Activated CD4-positive, alpha-beta T cell treated with anti-CD3 and anti-CD28 coated beads, Interleukin-2, amount 50 U/mL, for 48 hours (primary cell): ENCODE results near the gene LPAR4.
"Not testable (repeated sequence)": the region's sequence is repeated elsewhere in the genome, so short reads cannot be mapped to it uniquely, and the experiment has no call there.

ENCODE experiments used
- DNase-seq, 2 experiments: peaks; one replicate each; pipeline ENCODE4 v3.0.0-alpha.2; 2020

Gene LPAR4

DNA sequence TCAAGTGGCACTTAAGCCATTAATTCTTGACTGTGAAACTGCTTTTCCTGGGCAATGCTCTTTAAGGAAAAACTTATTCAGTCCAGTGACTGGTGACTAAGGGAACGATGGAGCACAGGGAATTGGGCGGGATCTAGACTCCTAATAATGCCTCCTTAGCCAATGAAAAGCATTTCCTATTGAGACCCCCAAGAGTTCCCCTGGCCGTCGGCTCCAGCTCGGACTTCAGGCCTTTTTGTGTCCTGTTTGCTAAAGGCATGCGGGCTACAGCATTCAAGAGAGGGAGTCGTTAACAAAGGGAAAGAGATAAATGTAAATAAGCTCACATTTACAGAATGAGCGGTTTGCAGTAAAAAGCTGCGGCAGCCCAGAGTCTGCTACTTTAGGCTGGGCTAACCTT lies at the start of gene LPAR4:
Gene LPAR4, plus strand, starts transcription at position 232 of the 400 bp plus-strand sequence. CDS start 7,150 bp downstream, outside the sequence.
- no peak for DNase-seq

- DNase-seq, result no peak
Observed at GRCh38 chrX:78706071-78706470, 41.4 kb upstream of the LPAR4 start.

DNA sequence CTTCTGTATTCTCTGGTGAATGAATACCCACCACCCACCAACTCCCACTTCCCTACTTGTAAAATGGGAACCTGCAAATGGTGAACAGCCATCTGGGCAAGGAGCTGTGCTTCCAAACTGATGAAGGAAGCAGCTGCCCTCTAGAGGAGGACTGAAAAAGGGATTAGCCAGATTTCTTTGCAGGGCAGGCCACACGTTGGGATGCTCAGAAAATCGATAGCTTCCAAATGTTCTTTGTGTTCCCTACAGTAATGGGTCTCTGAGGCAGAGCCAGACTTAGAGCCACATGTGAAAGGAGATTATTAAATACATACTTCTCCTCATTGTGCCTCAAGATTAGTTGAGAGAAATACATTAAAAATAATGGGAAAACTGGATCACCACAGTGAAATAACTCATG lies 39.3 kb upstream of the LPAR4 start:
- no peak for DNase-seq

GRCh38 chrX:78708816-78709215 lies 38.7 kb upstream of the LPAR4 start:
- DNase-seq, result no peak

DNA sequence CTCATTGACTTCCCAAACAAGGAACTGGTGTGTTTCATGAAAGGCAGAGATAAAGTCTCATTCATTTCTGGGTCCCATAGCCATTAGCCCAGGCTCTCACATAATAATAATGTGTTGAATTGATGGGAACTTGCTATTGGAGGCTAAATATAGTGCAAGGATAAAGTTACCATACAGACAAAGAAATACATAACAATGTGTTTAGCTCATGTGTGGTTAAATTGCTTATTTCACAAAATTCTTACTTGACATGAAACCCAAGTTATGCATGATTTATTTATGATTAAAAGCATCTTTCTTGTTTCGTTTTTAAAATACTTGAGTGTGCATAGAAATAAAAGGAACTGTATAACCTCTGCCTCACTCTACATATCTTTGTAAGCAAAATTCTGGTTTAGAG lies 37.3 kb upstream of the LPAR4 start:
- no peak for DNase-seq

DNA sequence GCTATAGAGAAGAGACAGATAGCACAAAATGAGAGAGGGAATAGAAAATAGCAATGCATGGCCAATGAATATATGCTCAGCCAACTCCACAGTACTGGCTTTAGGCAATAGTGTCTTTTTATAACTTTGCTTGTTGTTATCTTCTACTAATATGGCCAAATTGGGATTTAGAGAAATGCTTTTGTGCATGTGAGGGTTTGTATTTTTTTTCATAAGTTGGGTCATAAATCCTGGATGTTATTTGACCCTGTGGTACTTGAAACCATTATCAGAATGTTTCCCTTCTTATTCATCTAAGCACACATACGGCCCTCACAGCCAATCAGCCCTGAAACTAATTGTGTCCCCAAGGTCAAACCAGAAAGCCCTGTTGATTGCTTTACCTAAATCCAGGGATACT lies 35.2 kb upstream of the LPAR4 start:
- DNase-seq, result no peak

DNA sequence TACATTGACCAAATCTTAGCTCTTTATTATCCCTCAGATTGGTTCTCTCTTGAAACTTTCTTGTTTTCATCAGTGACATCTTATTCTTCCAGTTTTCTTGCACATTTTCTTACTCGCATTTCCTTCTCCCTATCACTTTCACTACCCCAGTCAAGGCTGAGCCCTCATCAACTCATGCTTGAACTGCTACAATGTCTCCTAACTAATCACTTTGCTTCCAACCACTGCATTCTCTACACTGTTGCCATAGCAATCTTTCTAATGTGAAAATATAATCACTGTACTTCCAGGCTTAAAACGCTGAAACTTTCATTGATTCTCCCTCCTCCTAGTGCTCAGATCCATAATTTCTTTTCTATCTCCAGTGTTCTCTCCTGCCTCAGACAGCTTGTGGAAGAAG lies 22.2 kb upstream of the LPAR4 start:
- no peak for DNase-seq

DNA sequence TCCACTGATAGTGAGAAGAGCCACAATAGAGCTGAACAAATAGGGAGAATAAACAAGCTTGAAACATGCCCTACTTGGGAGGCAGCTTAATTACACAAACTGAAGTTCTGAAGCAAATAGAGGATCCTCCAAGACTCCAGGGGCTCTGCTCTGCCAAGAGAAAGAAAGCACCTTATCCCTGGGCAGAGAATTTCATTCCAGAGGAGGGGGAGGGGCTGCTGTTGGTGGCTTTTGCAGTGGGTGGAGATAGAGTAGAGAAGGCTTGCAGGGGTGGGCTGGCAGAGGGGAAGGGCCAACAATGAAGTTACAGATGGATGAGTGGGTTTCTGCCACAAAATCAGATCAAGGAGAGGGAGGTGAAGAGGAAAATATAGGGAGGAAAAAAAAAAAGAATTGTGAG lies 1.0 kb upstream of the LPAR4 start:
- DNase-seq, result no peak

GRCh38 chrX:78747971-78748370 lies 451 bp downstream of the LPAR4 start:
- no peak for DNase-seq

- DNase-seq, result no peak
Observed at GRCh38 chrX:78748846-78749245, 1.3 kb downstream of the LPAR4 start.

DNA sequence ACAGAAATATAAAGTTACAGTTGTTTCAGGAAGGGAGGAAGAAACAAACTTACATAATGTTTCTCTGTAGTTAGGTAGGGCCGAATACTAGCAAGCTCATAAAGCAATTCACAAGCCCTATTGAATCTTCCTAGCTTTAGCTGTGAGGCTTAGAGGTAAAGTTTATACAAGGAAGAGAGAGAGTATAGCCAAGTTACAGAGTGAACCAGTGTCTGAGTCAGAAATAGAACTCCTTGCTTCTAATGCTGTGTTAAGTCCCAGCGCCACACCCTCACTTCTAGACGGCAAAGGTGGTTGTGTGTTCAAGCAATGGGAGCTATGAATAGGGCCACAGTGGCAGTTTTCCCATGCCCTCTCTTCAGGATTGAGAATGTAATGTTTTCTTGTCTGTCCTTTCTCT lies 6.1 kb downstream of the LPAR4 start:
- no peak for DNase-seq

DNA sequence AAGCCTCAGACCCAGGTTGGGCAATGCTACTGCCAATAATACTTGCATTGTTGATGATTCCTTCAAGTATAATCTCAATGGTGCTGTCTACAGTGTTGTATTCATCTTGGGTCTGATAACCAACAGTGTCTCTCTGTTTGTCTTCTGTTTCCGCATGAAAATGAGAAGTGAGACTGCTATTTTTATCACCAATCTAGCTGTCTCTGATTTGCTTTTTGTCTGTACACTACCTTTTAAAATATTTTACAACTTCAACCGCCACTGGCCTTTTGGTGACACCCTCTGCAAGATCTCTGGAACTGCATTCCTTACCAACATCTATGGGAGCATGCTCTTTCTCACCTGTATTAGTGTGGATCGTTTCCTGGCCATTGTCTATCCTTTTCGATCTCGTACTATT lies 7.4 kb downstream of the LPAR4 start:
- DNase-seq, result no peak

- no peak for DNase-seq
Observed at GRCh38 chrX:78759081-78759480, 11.6 kb downstream of the LPAR4 start.

DNA sequence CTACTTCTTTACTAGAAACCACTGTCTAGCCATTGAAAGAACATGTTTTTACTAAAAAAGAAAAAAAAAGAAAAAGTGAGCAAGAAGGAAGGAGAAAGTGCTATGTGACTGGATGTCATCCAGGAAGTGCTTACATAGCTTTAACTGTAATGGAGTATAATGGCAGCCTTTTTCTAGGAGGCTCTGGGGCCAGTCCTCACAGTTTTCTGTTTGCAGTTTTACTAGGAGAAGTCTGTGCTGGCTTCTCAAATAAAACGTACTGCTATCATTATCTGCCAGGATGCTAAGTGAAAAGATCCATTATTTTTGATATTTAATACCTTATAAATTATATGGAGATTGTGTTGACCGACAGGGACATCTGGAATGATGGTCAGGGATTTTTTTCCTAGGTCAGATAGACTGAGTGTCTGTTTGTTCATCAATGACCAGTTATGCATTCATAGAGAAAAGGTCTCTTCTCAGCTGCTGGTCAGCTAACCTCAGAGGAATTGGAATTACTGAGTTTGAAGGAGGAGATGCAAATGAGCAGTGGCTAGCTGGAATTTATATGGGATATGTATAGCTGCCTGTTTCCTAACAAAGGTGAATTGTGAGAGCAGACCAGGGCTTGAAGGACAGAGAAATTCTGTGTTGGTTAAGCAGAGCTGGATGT lies 21.7 kb downstream of the LPAR4 start:
- DNase-seq, result no peak

DNA sequence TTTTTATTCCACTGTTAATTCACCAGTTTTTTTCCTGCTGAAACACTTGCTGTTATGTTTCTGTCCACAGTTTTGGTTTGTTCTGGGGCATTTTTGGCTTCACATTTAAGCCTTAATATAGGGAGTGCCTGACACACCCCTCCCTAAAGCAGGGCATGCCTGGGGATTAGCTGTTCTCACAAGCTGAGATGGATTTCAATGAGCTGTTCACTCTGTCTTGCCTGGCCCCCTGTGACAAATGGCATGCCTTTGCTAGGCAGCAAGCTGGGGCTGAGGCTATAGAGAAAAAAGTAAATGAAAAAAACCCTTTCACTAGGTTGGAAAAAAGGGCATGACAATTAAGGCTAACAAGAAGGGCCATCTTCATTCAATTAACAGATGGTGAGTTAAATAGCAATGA lies 22.4 kb downstream of the LPAR4 start:
- DNase-seq, result no peak

GRCh38 chrX:78796916-78797315 lies 49.4 kb downstream of the LPAR4 start:
- DNase-seq, result no peak

- no peak for DNase-seq
Observed at GRCh38 chrX:78800114-78800513, 52.6 kb downstream of the LPAR4 start.

DNA sequence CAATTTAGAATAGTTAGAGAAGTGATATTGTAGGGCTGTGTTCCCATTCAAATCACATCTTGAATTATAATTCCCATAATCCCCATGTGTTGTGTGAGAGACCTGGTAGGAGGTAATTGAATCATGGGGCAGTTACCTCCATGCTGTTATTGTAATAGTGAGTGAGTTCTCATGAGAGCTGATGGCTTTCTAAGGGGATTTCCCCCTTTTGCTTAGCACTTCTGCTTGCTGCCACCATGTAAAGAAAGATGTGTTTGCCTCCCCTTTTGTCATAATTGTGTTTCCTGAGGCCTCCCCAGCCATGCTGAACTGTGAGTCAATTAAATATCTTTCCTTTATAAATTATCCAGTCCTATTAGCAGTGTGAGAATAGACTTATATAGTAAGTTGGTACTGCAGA lies 53.2 kb downstream of the LPAR4 start:
- no peak for DNase-seq

DNA sequence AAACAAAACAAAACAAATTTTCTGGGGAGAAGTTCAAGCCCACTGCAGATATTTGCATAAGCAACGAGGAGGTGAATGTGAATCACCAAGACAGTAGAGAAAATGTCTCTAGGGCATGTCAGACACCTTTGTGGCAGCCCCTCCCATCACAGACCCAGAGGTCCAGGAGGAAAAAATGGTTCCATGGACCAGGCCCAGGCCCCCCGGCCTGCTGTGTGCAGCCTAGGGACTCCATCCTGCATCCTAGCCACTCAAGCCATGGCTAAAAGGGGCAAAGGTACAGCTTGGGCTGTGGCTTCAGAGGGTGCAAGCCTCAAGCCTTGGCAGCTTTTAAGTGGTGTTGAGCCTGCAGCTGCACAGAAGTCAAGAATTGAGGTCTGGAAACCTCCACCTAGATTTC lies 54.0 kb downstream of the LPAR4 start:
- DNase-seq, result no peak

- DNase-seq, result not testable (repeated sequence)
Observed at GRCh38 chrX:78802526-78802925, 55.0 kb downstream of the LPAR4 start.
